HG03066 (cell line): ENCODE results near the gene CCDC120.

Source experiments
- ATAC-seq: cut with Tn5 transposase; IDR thresholded peaks from one replicate; pipeline ENCODE4 v1.9.1; 2021; ENCODE audit warnings: low read depth; ENCODE audit not compliant: unreplicated experiment

CCDC120 gene

GRCh38 chrX:49058794-49059193 is at the start of gene CCDC120:
TSS of gene CCDC120 (plus strand) at chrX:49058999. CDS start at chrX:49062042, 3,043 bp downstream.
- no peak for ATAC-seq

GRCh38 chrX:49019050-49019449 is 39.7 kb upstream of the CCDC120 start:
- no peak for ATAC-seq

- no peak for ATAC-seq
These were observed 39.1 kb upstream of the CCDC120 start for GRCh38 chrX:49019599-49020249.

GRCh38 chrX:49029876-49030275 is 28.9 kb upstream of the CCDC120 start:
- ATAC-seq = no peak

GRCh38 chrX:49030283-49030682 is 28.5 kb upstream of the CCDC120 start:
- ATAC-seq = no peak

- no peak for ATAC-seq
These were observed 20.8 kb upstream of the CCDC120 start for GRCh38 chrX:49037883-49038475.

GRCh38 chrX:49039598-49040375 is 19.0 kb upstream of the CCDC120 start:
- ATAC-seq = no peak

- no peak for ATAC-seq
These were observed 18.3 kb upstream of the CCDC120 start for GRCh38 chrX:49040376-49040955.

- no peak for ATAC-seq
These were observed 16.8 kb upstream of the CCDC120 start for GRCh38 chrX:49041744-49042580.

- ATAC-seq = no peak
These were observed 16.1 kb upstream of the CCDC120 start for GRCh38 chrX:49042581-49043219.

GRCh38 chrX:49043220-49043986 is 15.4 kb upstream of the CCDC120 start, which contains the start of gene TFE3:
TSS of gene TFE3 (minus strand) at chrX:49043357. CDS start at chrX:49043226, 131 bp downstream.
- peak; percentile 79 for ATAC-seq

- no peak for ATAC-seq
These were observed 14.9 kb upstream of the CCDC120 start for GRCh38 chrX:49043987-49044281.

- ATAC-seq = no peak
These were observed 5.4 kb upstream of the CCDC120 start for GRCh38 chrX:49053223-49054072.

- ATAC-seq = no peak
These were observed 4.6 kb upstream of the CCDC120 start for GRCh38 chrX:49054073-49054762.

- ATAC-seq = no peak
These were observed 402 bp downstream of the CCDC120 start for GRCh38 chrX:49059201-49059600.

GRCh38 chrX:49059681-49060085 is 884 bp downstream of the CCDC120 start:
- no peak for ATAC-seq

GRCh38 chrX:49060914-49061313 is 2.1 kb downstream of the CCDC120 start:
- no peak for ATAC-seq

- ATAC-seq = no peak
These were observed 2.7 kb downstream of the CCDC120 start for GRCh38 chrX:49061490-49061889.
